Measurements from ENCODE around the gene BIN1. TPM values are rescaled to one million over a fixed set of nuclear protein-coding genes. Genes with fewer than 3 reads are reported as not detected.

BIN1 gene
- total RNA-seq, 1 donor from 2014 or later = 182 TPM

DNA sequence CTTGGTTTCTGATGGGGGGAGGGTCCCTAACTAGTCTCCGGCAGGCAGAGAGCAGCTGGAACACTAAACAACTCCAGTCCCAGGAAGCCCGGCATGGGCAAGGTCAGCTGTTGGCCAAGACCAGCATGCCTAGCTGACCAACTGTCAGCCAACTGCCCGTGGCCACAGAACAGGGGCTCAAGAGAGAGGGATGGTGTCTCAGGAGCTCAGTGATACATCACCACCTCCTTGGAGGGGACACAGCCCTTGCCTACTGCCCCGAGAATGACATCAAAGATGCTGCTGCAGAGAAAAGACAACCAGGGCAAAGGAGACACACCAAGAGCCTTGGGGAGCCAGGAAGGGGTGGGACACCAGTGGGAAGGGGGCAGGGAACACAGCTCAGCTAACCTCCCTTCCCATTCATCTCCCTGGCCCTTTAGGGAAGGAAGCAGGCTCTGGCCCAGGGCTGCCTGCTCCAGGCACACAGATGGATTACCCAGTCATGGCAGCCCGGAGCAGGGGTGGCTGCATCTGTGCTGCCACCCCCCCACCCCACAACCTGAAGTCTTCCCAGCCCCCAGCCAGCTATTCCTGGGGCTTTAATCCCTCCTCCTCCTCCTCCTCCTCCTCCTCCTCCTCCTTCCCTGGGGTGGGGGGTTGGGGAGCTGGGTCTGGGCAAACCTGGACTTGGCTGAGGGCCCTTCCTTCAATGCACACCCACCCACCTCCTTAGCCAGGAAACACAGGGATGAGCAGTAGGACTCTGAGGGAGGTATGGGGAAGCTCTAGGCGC is 1.9 kb downstream of the BIN1 start:
- H3K27ac Mint-ChIP-seq (ENCODE audit: unreplicated experiment) = peak overlapping the region; percentile 23
- H3K4me3 Mint-ChIP-seq (ENCODE audit: unreplicated experiment) = peak overlapping the region; percentile 87
- H3K9me3 Mint-ChIP-seq (ENCODE audit: unreplicated experiment) = no peaks in the 10 kb centered on the region
- peaks cover 3% of the 10 kb centered on the region for H3K36me3 Mint-ChIP-seq (ENCODE audit: low read depth, unreplicated experiment)
- H3K4me1 Mint-ChIP-seq (ENCODE audit: unreplicated experiment) = peaks cover 49% of the 10 kb centered on the region
- TF ChIP-seq, protein P1, sequence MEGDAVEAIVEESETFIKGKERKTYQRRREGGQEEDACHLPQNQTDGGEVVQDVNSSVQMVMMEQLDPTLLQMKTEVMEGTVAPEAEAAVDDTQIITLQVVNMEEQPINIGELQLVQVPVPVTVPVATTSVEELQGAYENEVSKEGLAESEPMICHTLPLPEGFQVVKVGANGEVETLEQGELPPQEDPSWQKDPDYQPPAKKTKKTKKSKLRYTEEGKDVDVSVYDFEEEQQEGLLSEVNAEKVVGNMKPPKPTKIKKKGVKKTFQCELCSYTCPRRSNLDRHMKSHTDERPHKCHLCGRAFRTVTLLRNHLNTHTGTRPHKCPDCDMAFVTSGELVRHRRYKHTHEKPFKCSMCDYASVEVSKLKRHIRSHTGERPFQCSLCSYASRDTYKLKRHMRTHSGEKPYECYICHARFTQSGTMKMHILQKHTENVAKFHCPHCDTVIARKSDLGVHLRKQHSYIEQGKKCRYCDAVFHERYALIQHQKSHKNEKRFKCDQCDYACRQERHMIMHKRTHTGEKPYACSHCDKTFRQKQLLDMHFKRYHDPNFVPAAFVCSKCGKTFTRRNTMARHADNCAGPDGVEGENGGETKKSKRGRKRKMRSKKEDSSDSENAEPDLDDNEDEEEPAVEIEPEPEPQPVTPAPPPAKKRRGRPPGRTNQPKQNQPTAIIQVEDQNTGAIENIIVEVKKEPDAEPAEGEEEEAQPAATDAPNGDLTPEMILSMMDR (IDR thresholded peaks at IDR 0.05; ENCODE audit: unreplicated experiment) = no peak
- peaks cover 20% of the 10 kb centered on the region for H3K27me3 Mint-ChIP-seq (ENCODE audit: unreplicated experiment)
- no peak for DNase-seq (ENCODE audit: low spot score)

DNA sequence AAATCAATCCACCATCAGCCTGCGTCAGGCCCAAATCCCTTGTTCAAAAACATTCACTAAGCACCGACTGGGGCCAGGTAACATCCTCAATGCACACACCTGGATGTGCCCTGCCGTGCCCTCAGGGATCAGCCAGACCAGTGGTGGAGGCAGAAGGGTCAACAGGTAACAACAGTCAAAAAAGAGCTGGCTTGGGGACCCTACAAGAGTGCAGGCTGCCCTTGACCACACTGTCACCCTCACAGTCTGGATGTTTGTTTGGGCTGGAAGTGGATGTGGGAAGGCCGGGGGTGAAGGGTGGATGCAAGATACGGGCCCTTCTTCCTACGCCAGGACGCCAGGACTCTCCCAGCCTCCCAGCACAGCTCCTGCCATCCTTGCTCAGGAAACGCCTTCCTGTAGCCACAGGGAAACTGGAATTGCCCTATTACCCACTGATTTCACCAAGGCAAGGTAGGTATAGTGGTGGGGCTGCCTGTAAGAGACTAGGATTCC is 2.7 kb downstream of the BIN1 start:
- TF ChIP-seq, protein P1 (IDR thresholded peaks at IDR 0.05; ENCODE audit: unreplicated experiment) = no peak
- peak overlapping the region; percentile 23 for H3K27ac Mint-ChIP-seq (ENCODE audit: unreplicated experiment)
- peaks cover 46% of the 10 kb centered on the region for H3K4me1 Mint-ChIP-seq (ENCODE audit: unreplicated experiment)
- H3K27me3 Mint-ChIP-seq (ENCODE audit: unreplicated experiment) = peaks cover 21% of the 10 kb centered on the region
- peaks cover 4% of the 10 kb centered on the region for H3K36me3 Mint-ChIP-seq (ENCODE audit: low read depth, unreplicated experiment)
- H3K9me3 Mint-ChIP-seq (ENCODE audit: unreplicated experiment) = no peaks in the 10 kb centered on the region
- no peak for DNase-seq (ENCODE audit: low spot score)
- peak overlapping the region; percentile 85 for H3K4me3 Mint-ChIP-seq (ENCODE audit: unreplicated experiment)

DNA sequence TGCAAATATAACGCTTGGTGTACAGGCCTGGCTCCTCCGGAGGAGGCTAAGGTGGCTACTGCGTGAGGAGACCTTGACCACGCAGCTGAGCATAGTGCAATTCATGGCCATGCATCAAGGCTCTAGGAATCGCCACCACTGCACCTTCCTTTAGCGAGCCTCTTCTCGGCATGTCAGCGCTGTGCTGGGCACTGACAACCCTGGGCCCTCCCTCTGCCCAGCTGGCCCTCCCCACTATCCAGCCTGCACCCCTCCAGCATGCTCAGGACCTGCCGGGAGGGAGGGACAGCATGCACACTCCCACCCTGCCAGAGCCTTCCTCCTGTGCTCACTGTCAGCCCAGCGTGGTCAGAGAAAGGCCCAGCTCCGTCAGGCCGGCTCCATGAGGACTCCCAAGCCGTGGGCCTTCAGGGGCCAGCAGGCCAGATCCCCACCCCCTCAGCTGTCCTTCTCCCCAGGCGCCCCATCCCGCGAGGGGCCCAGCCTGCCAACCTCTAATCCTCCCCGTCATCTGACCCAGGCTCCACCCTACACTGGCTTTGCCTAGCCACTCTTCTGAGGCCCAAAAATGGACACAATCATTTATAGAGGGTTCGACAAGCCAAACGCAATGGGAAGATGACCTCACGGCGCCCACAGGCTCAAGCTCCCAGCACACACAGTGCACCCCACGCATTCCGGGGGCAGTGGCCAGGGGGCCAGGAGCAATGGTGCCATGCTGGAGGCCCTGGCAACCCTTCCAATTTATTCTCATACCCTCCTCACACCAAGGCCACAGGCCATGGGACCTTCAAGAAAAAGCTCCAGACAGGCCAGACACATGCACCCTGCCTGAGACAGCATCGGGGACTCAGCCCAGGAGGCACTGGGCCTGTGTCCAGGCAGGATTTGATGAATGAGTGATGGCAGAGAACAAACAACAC is 3.5 kb downstream of the BIN1 start:
- no peak for DNase-seq (ENCODE audit: low spot score)
- H3K27me3 Mint-ChIP-seq (ENCODE audit: unreplicated experiment) = peaks cover 22% of the 10 kb centered on the region
- TF ChIP-seq, protein P1 (IDR thresholded peaks at IDR 0.05; ENCODE audit: unreplicated experiment) = no peak
- peak overlapping the region; percentile 74 for H3K27ac Mint-ChIP-seq (ENCODE audit: unreplicated experiment)
- peak overlapping the region; percentile 42 for H3K4me3 Mint-ChIP-seq (ENCODE audit: unreplicated experiment)
- H3K36me3 Mint-ChIP-seq (ENCODE audit: low read depth, unreplicated experiment) = peaks cover 6% of the 10 kb centered on the region
- no peaks in the 10 kb centered on the region for H3K9me3 Mint-ChIP-seq (ENCODE audit: unreplicated experiment)
- peaks cover 47% of the 10 kb centered on the region for H3K4me1 Mint-ChIP-seq (ENCODE audit: unreplicated experiment)

DNA sequence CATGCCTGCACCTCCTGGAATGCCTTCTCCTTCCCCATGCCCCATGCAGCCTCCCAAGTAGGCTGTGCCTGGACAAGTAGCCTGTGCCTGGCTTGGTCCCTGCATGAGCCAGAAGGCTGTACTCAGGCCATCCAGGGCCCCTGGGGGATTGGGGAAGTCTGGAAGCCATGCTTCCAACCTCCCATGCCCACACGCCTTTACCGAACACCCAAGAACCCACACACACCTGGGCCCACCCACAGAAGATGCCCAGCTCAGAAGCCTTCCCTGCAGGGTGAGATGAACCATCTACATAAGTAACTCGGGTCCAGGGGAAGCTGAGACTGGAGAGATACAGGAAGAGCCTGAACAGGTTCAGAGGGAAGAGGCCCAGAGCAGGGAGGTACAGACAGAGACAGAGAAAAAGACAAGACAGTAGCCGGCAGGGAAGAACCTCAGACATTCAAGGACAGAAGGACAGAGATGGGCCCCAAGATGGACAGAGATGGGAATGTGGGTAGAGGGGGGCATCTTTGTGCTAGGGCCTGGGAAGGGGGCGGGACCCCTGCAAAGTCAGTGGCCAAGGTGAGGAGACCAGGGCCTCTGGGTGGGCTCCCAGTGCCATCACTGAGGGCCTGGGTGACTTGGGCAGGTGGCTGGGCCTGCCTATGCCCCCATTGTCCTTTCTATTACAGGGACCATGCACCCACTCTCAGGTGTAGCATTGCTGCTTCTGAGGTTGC is 4.3 kb downstream of the BIN1 start:
- Mint-ChIP-seq H3K27me3 (ENCODE audit: unreplicated experiment) (peaks cover 19% of the 10 kb centered on the region), H3K27ac (ENCODE audit: unreplicated experiment) (peak overlapping the region; percentile 16), H3K36me3 (ENCODE audit: low read depth, unreplicated experiment) (peaks cover 4% of the 10 kb centered on the region), H3K9me3 (ENCODE audit: unreplicated experiment) (no peaks in the 10 kb centered on the region), H3K4me3 (ENCODE audit: unreplicated experiment) (no peak overlapping the region), H3K4me1 (ENCODE audit: unreplicated experiment) (peaks cover 41% of the 10 kb centered on the region)
- no peak for DNase-seq (ENCODE audit: low spot score)
- TF ChIP-seq, protein P1 (IDR thresholded peaks at IDR 0.05; ENCODE audit: unreplicated experiment) = no peak
